GM21576 (cell line): Measurements from ENCODE around the gene CASP10.

ENCODE experiments used
- ATAC-seq: cut with Tn5 transposase; IDR thresholded peaks from one replicate; pipeline ENCODE4 v1.9.1; 2021; ENCODE audit warnings: mild to moderate bottlenecking, moderate library complexity; ENCODE audit not compliant: unreplicated experiment

CASP10 gene

GRCh38 chr2:201257381-201257955, 74.5 kb downstream of the CASP10 start:
- ATAC-seq: peak; percentile 46

- peak; percentile 67 for ATAC-seq
Observed at GRCh38 chr2:201257956-201258665, 75.2 kb downstream of the CASP10 start.

DNA sequence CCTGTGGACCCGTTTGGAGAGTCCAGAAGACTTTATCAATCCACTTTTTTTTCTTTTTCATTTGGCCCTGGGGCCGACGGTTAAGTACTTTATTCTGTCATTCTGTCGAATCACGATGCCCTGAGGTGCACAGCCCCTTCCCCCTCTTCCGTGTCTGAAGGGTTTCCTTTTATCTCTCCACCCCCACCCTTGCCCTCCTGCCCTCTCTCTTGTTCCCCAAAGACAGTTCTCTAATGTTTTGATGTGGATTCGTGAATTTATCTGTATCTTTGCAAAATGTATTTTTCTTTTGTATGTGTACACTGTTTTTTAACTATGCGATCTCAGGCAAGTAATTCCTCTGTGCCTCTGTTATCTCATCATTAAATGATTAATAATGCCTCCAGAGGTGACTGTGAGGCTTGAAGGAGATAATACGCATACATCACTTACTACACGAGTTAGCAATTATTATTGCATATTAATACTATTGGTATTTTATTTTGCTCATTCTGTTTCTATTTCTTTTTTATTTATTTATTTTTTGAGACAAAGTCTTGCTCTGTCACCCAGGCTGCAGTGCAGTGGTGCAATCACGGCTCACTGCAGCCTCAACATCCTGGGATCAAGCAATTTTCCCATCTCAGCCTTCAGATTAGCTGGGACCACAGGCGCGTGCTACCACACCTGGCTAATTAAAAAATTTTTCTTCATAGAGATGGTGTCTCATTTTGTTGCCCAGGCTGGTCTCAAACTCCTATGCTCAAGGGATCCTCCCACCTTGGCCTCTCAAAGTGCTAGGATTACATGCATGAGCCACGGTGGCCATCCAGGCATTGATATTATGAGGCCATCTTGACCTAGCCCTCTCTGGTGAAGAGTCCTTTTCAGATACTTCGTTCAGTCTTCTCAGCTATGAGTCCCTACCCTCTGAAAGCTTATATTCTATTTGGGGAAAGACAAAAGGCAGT, 76.0 kb downstream of the CASP10 start:
- no peak for ATAC-seq

DNA sequence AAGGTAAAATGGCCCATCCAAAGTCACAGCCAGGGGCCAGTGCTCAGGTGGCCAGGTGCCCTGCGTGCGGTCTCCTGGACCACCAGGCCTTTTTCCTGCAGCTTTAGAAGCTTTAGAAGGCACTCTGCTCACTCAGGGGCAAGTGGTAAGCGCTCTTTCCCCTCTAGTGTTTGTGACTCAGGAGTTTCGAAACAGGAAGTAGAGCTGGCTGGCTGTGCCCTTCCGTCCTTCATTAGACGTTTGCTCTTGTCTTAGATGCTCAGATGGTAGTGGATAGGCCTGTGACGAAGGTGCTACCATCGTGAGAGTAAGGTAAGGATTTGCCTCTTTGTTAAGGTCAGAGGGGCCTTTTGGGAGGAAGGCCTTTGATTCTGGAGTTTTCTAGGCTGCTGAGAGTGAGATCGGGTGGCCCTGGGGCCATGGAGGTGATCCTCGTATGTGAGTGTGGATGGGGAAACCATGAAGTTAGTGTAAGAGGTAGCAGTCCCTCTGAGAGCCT, 77.4 kb downstream of the CASP10 start, which contains the start of gene CASP8:
Gene CASP8 (plus strand): TSS at position 235 of the 499 bp plus-strand sequence. CDS start 5,951 bp downstream, outside the sequence.
- no peak for ATAC-seq

- ATAC-seq: no peak
Observed at GRCh38 chr2:201261471-201261870, 78.5 kb downstream of the CASP10 start.

DNA sequence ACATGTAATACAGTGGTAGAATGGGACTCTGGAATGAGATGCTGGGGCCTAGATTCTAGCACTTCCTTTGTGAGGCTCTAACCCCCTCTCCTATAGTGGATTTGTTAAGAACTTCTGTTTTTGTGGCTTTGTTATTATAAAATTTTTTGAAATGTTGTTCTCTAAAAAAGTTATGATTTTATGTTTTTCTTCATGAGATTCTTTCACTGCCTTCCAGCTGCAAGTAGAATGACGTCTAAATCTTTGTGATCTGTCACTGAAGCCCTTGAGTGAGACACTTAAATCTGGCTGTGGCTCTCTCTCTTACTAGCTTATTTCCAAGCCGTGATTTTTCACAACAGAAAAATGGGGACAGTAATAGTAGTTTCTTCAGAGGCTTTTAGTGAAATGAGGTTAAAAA, 79.0 kb downstream of the CASP10 start:
- no peak for ATAC-seq

GRCh38 chr2:201262718-201263117, 79.8 kb downstream of the CASP10 start:
- no peak for ATAC-seq

- no peak for ATAC-seq
Observed at GRCh38 chr2:201263779-201264178, 80.8 kb downstream of the CASP10 start.

DNA sequence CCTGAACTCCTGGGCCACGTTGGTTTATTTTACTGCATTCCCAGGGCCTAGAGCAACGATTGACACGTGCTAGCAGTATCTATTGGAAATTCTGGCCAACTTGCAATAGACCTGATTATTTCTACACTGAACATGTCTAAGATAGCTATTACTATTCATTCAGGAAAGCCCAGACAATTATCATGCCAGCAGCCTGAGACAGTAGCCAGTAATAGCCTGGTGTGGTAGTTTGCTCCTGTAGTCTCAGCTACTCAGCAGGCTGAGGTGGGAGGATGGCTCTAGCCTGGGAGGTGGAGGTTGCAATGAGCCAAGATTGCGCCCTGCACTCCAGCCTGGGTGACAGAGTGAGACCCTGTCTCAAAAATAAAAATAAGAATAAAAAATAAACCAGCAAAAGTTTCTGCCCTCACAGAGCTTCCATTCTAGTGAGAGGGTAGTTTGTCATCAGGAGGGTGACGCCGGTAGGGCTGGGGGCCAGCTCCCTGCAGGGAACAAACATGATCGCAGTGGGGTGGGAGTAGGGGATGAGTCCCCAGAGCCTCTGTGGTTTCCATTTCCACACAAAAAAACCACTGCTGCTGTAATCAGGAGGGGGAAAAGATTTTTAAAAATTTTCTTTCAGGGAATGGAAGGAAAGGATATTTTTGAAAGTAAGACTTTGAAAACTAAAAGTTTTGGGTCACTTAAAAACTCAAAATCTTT, 81.7 kb downstream of the CASP10 start:
- no peak for ATAC-seq

GRCh38 chr2:201266629-201267028, 83.7 kb downstream of the CASP10 start:
- ATAC-seq: no peak

GRCh38 chr2:201267278-201268030, 84.5 kb downstream of the CASP10 start:
- no peak for ATAC-seq

- ATAC-seq: no peak
Observed at GRCh38 chr2:201269764-201270163, 86.8 kb downstream of the CASP10 start.

DNA sequence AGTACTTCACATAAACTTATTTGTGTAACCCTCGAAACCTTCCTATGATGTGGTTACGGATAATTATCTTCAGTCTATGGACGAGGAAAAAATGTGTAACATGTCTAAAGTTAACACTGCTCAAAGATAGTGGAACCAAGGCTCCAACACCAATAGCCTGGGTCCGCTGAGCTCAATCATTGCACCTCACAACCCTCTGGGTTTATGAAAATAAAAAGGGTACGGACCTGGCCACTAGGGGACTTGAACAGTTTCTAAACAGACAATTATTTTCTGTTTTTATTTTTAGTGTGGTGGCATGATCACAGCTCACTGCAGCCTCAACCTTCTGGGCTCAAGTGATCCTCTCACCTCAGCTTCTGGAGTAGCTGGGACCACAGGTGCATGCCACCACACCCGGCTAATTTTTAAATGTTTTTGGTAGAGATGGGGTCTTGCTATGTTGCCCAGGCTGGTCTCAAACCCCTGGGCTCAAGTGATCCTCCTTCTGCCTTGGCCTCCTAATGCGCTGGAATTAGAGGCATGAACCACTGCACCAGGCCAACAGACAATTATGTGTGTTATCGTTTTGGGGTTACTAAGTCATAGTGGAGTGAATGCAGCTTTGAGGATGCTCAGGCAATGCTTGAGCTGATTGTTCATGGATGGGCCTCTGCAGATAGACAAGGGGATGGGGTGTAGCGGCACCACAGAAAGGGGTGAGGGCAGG, 87.5 kb downstream of the CASP10 start:
- no peak for ATAC-seq

GRCh38 chr2:201271917-201272316, 89.0 kb downstream of the CASP10 start:
- no peak for ATAC-seq

GRCh38 chr2:201273330-201273983, 90.5 kb downstream of the CASP10 start:
- no peak for ATAC-seq

DNA sequence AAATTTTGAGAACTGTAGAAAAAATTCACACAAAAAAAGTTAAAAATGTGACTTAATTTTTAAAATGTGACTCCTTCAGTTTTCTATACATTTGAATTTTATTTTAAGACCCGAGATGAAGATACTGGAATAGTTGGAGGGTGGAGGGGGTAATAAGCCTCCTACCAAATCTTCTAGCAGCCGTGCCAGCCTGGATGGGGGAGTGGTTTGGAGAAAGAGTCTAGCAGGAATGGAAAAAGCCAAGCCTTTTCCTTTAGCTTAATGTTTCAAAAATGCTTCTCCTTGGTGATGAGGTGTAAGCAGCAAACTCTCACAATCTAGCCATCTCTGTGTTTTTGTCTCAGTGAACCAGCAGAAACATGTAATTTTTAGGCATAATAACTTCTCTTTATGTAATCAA, 92.1 kb downstream of the CASP10 start:
- no peak for ATAC-seq

DNA sequence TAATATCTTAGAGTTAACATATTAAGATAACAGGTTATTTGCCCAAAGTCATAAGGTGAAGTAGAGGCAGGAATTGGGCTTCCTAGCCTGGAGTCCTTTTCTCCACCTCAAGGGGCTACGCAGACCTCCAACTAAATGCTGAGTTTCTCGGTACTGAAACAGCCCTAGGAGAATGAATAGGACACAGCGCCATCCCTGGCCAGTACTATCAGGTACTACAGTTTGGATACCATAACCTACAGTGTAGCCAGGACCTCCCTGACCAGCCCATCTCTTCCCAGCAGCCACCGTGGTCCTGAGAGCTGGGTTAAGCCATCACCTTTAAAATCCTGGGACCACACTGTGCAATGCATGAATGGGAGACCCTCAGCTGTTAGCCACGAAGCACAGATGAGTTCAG, 93.0 kb downstream of the CASP10 start:
- no peak for ATAC-seq

DNA sequence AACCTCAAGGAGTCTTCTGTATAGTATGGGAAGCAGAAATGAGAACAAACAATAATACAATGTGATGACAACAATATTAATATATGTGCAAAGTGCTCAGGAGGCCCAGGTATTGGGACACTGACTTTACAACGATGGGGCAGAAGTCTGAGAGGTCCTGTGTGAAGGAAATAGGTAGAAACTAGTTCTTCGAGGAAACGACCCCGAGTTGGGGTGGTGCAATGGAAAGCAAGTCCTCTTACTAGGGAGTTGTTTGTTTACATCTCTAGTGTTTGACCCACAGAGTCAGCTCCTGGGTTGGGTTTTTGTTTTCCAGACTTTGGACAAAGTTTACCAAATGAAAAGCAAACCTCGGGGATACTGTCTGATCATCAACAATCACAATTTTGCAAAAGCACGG, 93.6 kb downstream of the CASP10 start:
- ATAC-seq: no peak
